Amniotic stem cell (primary cell): Measurements from ENCODE around the gene CEACAM18.
"Not testable (repeated sequence)": the region's sequence is repeated elsewhere in the genome, so short reads cannot be mapped to it uniquely, and the experiment has no call there.

Source experiments
- DNase-seq: peaks from one replicate; lab custom pipeline; 2025; lab: John Stamatoyannopoulos, UW

CEACAM18 gene

GRCh38 chr19:51478381-51479234, at the start of gene CEACAM18:
TSS of gene CEACAM18 (plus strand) at chr19:51478539.
- no peak for DNase-seq

- DNase-seq = no peak
Observed at GRCh38 chr19:51430221-51430620, 48.1 kb upstream of the CEACAM18 start.

DNA sequence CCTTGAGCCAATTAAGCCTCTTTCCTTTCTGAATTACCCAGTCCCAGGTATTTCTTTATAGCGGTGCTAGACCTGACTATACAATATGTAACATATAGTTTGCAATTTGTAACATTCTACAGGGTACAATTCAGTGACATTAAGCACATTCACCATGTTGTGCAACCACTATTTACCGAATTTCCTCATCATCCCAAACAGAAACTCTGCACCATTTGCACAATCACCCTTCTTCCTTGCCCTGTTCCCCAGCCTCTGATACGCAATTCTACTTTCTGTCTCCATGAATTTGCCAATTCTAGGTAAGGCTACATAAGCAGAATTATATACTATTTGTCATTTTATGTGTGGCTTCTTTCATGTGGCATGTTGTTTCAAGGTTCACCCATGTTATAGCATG, 47.2 kb upstream of the CEACAM18 start:
- DNase-seq = no peak

- no peak for DNase-seq
Observed at GRCh38 chr19:51433043-51433442, 45.3 kb upstream of the CEACAM18 start.

- no peak for DNase-seq
Observed at GRCh38 chr19:51434456-51434855, 43.9 kb upstream of the CEACAM18 start.

- no peak for DNase-seq
Observed at GRCh38 chr19:51439021-51439465, 39.3 kb upstream of the CEACAM18 start.

GRCh38 chr19:51440052-51440451, 38.3 kb upstream of the CEACAM18 start:
- no peak for DNase-seq

GRCh38 chr19:51440846-51441409, 37.4 kb upstream of the CEACAM18 start:
- no peak for DNase-seq

DNA sequence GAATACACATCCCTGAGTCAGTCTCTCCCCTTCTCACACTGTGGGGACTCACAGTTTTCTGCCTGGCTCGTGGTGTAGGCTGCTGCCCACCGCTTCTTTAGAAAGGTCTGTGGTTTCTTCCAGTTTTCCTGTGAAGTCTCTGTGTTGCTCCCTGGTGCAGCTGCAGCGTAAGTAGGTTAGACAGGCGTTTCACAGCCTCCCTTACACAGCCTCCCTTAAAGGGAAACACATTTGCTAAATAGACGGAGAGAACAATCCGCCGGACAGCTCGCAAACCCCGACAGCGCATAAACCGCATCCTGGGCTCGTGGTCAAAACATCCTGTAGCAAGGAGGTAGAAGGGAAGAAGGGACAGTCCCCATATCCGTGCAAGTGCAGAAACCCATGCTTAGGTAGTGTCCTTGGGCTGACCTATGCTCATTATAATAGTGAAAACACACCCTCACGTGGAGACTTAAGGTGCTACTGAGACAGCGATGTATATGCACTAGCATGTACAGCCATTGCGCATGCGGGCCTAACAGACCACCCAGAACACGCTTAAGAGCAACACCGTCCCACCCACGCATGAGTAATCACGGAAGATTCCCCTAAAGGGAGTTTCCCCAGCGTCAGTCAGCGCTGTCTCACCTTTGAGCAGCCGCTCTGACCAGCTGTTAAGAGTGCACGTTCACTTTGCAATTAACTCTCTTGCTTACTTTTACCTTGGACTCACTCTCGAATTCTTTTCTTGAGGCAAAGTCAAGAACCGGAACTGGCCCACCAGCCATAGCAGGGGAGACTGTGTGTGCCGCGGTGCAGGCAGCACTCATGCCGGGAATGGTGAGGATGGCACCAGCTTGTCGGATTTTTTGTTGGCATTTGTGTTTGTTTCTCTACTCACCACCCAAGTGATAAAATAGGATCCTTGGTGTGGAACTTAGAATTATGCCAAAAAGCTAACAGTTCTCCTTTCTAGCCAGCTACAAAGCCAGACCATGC, 36.6 kb upstream of the CEACAM18 start:
- DNase-seq = no peak

DNA sequence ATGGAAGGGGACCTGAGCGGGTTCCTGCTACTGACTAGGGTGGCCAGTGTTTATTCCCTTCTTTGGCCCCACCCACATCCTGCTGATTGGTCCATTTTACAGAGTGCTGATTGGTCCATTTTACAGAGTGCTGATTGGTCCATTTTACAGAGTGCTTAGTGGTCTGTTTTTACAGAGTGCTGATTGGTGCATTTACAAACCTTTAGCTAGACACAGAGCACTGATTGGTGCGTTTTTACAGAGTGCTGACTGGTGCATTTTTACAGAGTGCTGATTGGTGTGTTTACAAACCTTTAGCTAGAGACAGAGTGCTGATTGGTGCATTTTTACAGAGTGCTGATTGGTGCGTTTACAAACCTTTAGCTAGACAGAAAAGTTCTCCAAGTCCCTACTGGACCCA, 30.8 kb upstream of the CEACAM18 start:
- not testable (repeated sequence) for DNase-seq

- DNase-seq = no peak
Observed at GRCh38 chr19:51448011-51448410, 30.3 kb upstream of the CEACAM18 start.

- DNase-seq = no peak
Observed at GRCh38 chr19:51448411-51449016, 29.8 kb upstream of the CEACAM18 start.

DNA sequence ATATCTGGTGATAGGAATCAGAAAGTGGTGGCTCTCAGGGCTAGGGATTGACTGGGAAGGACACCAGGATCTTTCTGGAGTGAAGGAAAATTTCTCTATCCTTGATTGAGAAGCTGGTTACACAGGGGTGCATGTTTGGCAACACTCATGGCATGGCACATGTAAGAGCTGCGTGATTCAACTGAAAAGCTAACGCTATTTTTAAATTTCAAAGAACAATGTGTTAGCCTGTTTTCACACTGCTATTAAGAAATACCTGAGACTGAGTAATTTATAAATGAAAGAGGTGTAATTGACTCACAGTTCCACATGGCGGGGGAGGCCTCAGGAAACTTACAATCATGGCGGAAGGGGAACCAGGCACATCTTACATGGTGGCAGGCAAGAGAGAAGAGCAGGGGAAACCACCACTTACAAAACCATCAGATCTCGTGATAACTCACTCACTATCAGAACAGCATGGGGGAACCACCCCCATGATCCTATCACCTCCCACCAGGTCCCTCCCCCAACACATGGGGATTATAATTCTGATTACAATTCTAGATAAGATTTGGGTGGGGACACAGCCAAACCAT, 27.5 kb upstream of the CEACAM18 start:
- no peak for DNase-seq

DNA sequence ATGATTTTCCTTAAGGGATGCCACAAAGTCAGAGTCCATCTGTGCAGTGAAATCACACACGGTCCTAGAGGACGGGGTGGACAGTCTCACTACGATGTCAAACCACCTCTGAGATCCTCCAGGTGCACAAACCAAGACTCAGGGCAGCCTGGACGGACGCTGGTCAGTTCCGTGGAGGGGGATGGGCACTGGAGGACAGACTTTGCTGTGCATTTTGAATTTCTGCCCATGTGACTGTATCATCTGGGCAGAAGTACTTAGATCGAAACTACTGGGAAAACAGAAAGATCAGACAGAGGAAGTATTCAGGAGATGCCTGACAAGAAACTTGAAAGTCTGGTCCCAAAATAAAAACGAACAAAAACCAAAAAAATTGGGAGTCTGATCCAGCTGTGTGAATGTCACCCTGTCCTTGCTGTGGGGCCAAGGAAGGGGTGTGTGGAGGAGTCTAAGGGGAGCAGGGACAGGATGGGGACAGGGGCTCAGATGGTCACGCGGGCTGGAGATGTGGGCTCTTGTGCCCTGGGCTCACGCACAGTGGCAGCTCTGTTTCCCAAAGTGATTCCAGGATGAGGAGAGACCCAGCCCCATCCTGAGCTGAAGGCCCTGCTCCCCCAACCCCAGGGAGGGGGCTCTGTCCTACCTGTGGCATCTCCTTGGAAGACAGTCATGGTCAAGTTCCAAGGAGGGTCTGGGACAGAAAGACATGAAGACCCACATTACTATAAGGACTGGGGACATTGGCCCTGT, 21.6 kb upstream of the CEACAM18 start:
- no peak for DNase-seq

GRCh38 chr19:51457351-51458013, 20.9 kb upstream of the CEACAM18 start:
- DNase-seq = no peak

DNA sequence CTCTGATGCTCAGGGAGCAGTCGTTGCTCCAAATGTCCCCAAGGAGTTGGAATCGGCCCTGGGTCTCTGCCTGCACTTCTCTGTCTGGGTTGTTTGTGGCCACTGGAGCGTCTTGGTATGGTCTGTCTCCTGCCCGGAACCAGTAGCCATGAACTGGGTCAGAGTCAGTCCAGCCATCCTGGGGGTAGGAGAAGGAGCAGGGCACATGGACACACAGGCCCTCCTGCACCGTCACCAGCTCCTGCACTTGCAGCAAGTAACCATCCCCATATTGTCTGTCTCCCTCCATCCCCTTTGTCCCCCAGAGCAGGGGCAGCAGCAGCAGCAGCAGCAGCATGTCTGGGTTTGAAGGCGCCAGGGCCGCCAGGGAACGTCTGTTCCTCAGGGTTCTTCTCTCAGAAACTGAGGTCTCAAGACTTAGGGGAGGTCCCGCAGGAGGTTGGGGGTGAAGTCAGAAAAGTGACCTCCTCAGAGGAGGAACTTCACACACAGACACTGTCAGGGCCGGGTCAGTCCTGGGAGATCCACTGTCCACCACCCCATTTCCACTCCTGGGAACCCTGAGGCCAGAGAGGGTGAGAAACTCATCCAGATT, 20.2 kb upstream of the CEACAM18 start, which contains the start of gene SIGLEC8:
Gene SIGLEC8, minus strand, starts transcription at position 404 of the 595 bp plus-strand sequence. Its CDS starts 67 bp downstream, at position 337.
- DNase-seq = no peak

- DNase-seq = no peak
Observed at GRCh38 chr19:51458899-51459505, 19.3 kb upstream of the CEACAM18 start.

DNA sequence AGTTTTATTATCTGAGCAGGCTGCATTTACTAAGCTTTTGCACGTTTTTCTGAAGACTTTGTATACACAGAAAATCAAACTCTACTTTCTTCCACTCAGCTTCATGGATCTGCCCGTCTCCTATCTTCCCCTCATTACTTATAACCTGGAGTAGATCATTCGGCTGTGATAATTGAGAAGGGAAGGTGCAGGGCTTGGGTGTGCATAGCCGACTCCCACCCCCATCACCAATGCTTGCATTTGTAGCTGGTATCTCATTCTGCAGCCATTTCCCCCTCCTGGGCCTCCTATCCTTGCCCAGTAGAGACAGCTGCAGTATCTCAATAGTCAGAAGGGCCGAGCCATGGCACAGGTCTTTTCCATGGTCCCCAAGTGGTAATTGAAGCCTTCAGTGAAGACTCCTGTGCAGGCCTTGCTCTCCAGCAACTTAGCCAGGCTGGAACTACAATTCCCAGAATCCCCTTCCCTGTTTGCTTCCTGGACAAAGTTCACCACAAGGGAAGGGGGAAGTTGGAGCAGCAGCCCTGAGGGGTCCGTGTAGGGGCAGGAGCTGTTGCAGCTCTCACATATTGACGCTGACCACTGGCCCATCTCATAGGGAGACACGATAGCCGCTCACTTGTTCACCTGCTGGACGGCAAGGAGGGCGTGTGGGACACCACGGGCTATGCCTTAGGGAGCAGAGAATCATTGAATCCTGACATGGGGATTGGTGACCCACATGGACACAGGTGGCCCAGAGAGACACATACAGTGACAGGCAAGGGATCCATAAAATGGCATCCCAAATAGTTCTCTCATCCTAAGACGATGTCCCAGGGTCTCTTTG, 18.0 kb upstream of the CEACAM18 start:
- DNase-seq = no peak
